GM12872 (cell line): Measurements from ENCODE around the gene LRRC8B.

Experiments
- TF ChIP-seq, protein P1 (sequence below): IDR thresholded peaks from 3 replicates; pipeline ENCODE4 v1.5.1; 2011; ENCODE audit warnings: low read depth, mild to moderate bottlenecking, low read length, moderate library complexity; ENCODE audit not compliant: insufficient read depth

LRRC8B gene

DNA sequence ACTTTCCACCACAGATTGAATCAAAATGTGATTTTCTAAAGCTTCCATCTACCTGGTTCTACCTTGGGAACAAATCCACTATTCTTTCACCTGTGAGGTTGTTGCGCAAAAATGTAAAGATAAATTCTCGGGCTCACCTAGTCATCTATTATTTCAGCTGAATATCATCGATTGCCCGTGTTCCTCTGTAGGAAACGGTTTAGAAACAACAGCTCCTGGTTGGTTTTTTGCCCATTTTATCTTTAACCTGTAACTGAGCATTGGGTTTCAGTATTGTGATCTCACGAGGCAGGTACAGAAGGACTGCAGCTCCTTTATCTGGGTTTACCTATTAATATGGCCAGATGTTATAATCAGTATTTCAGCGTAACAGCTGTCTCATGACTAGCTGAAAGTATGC, 55.4 kb downstream of the LRRC8B start:
- TF ChIP-seq, protein P1, sequence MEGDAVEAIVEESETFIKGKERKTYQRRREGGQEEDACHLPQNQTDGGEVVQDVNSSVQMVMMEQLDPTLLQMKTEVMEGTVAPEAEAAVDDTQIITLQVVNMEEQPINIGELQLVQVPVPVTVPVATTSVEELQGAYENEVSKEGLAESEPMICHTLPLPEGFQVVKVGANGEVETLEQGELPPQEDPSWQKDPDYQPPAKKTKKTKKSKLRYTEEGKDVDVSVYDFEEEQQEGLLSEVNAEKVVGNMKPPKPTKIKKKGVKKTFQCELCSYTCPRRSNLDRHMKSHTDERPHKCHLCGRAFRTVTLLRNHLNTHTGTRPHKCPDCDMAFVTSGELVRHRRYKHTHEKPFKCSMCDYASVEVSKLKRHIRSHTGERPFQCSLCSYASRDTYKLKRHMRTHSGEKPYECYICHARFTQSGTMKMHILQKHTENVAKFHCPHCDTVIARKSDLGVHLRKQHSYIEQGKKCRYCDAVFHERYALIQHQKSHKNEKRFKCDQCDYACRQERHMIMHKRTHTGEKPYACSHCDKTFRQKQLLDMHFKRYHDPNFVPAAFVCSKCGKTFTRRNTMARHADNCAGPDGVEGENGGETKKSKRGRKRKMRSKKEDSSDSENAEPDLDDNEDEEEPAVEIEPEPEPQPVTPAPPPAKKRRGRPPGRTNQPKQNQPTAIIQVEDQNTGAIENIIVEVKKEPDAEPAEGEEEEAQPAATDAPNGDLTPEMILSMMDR = no peak

DNA sequence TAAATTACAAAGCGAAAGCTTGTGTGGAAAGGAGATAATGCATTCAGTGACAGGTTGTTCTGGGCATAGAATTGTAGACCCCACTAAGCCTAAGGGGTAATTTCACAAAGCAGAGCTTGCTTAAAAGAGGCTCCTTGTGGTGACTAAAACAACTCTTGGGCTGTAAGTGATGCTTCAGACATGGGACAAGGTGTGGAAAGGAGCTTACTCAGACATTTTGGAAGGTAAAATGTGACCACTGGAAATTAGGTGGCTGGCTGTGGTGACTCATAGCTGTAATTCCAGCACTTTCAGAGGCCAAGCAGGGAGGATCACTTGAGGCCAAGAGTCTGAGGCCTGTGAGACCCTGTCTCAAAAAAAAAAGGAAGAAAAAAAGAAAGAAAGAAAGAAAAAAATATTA, 57.2 kb downstream of the LRRC8B start:
- TF ChIP-seq, protein P1 = no peak

DNA sequence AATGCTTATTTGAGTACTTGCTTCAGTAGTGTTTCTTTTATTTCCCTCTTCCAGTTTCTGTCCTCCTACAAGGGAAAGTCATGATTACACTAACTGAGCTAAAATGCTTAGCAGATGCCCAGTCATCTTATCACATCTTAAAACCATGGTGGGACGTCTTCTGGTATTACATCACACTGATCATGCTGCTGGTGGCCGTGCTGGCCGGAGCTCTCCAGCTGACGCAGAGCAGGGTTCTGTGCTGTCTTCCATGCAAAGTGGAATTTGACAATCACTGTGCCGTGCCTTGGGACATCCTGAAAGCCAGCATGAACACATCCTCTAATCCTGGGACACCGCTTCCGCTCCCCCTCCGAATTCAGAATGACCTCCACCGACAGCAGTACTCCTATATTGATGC, 57.9 kb downstream of the LRRC8B start:
- TF ChIP-seq, protein P1 = no peak

DNA sequence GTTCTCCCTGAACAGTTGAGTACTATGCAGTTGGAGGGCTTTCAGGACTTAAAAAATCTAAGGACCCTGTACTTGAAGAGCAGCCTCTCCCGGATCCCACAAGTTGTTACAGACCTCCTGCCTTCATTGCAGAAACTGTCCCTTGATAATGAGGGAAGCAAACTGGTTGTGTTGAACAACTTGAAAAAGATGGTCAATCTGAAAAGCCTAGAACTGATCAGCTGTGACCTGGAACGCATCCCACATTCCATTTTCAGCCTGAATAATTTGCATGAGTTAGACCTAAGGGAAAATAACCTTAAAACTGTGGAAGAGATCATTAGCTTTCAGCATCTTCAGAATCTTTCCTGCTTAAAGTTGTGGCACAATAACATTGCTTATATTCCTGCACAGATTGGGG, 59.6 kb downstream of the LRRC8B start:
- TF ChIP-seq, protein P1 = no peak

DNA sequence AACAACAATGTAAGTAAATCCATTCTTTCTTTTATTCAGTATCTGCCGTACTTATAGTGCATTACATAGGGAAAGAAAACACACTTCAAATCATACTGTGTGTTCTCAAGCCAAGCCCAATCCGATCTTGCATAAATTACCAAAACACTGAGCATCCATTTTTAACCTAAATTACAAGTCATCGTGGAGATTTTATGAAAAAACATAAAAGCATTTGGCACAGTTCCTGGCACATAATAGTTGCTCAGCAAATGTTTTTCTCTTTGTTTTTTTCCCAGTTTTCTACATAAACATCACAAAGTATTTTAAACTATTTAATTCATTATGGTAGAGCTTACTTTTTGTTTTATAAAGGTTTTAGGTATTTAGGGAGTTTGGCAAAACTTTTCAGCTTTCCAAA, 60.2 kb downstream of the LRRC8B start:
- TF ChIP-seq, protein P1 = no peak

DNA sequence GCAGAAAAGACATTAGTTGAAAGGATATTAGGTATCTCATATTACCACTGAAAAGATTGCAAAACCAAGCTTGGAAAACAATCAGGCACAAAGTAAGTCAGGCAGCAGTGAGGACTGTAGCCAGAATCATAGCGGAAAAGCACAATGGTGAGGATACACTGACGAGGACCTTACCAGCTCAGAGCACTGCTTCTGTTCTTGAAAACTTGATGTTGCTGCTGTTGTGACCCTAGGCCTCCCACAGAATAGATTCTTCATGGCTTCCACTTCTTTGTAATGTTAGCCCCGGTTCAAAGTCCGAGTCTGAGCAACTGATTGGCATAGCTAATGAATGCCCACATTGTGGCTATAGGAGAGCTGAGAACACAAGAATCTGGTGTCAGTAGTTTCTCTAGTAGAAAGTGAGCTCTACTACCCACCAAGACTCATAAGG, 63.1 kb downstream of the LRRC8B start:
- TF ChIP-seq, protein P1 = no peak

DNA sequence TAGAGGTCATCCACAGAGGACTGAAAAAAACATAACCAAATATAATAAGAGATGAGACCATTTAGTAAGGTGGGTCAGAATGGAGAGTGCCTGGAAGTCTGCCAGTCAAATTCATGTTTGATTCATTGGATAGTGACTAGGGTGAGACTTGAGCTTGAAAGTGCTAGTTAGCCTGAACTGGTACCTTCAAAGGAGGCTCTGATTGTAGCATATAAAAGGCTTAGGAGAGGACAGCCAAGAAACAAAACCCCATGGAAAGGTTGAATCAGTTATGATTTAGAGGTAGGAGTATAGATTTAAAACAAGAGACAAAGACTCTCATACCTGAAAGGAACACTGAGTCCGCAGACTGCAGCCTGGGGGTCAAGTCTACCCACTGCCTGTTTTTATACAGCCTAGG, 63.9 kb downstream of the LRRC8B start:
- TF ChIP-seq, protein P1 = no peak

DNA sequence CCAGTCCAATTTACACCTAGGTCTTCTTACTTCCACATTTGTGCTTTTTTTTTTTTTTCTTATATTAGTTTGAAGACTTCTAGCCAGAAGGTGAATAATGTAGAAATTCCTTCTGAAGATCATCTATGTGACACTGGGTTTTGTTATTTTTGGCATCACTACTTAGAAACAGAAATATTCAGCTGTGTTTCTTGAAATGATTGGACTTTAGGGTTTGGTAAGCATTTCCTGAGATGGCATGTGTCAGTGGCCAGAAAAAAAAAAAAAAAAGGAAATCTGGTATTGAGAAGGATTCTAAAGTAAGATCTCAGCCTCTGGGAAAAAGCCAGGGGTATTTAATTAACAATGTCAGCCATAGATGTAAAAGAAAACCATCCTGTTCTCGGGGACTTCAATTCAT, 64.9 kb downstream of the LRRC8B start:
- TF ChIP-seq, protein P1 = no peak
